Keratinocyte (primary cell): ENCODE results near the gene KCNJ16. TPM values are rescaled to one million over a fixed set of nuclear protein-coding genes. Genes with fewer than 3 reads are reported as not detected.

Experiments used
- DNase-seq: peaks from one replicate; pipeline ENCODE4 v3.0.0-alpha.2; 2011; ENCODE audit warnings: low read depth, missing footprints, low spot score
- FAIRE-seq: peaks from 2 replicates; lab custom pipeline; 2011; peaks lifted over from hg19 to GRCh38; lab: Jason Lieb, UNC
- H2AFZ ChIP-seq: 2 replicates; pipeline ENCODE4 v1.6.0; 2012; ENCODE audit warnings: low read length, control low read depth, inconsistent platforms; ENCODE audit not compliant: control insufficient read depth
- H3K27ac ChIP-seq: 2 replicates; pipeline ENCODE4 v1.5.1; 2011; ENCODE audit warnings: low read length; ENCODE audit not compliant: control insufficient read depth, insufficient read depth
- H3K27me3 ChIP-seq: 3 replicates; pipeline ENCODE4 v1.6.0; 2011; ENCODE audit warnings: low read length; ENCODE audit not compliant: control insufficient read depth, insufficient read depth; ENCODE audit errors: extremely low read depth
- H3K36me3 ChIP-seq, 2 experiments: 2 replicates in 1 of 2; 3 replicates in 1 of 2; pipeline ENCODE4 v1.5.1; 2011; ENCODE audit warnings: low read length in 2 of 2, mild to moderate bottlenecking in 1 of 2; ENCODE audit not compliant: control insufficient read depth in 2 of 2, insufficient read depth in 2 of 2; ENCODE audit errors: extremely low read depth in 1 of 2
- H3K4me1 ChIP-seq: 3 replicates; pipeline ENCODE4 v1.5.1; 2011; ENCODE audit warnings: low read length; ENCODE audit not compliant: control insufficient read depth, insufficient read depth; ENCODE audit errors: extremely low read depth
- H3K4me2 ChIP-seq: 3 replicates; pipeline ENCODE4 v1.6.0; 2011; ENCODE audit warnings: low read depth, low read length; ENCODE audit not compliant: control insufficient read depth, insufficient read depth; ENCODE audit errors: extremely low read depth
- H3K4me3 ChIP-seq, 3 experiments: fragments of 200-600 bp in 1 of 3; sonication (generic) in 1 of 3; 2 replicates in 2 of 3; 3 replicates in 1 of 3; pipeline ENCODE4 v1.5.1; 2011 to 2016; ENCODE audit warnings: low read length in 3 of 3, mild to moderate bottlenecking in 3 of 3, control low read depth in 2 of 3, inconsistent platforms in 1 of 3, low read depth in 1 of 3, mixed read lengths in 1 of 3, mixed run types in 1 of 3, moderate library complexity in 1 of 3; ENCODE audit not compliant: control insufficient read depth in 2 of 3, insufficient read depth in 2 of 3; ENCODE audit errors: extremely low read depth in 1 of 3
- H3K79me2 ChIP-seq: 2 replicates; pipeline ENCODE4 v1.6.0; 2012; ENCODE audit warnings: low read length; ENCODE audit not compliant: control insufficient read depth, insufficient read depth
- H3K9ac ChIP-seq: 3 replicates; pipeline ENCODE4 v1.6.0; 2011; ENCODE audit warnings: low read length; ENCODE audit not compliant: control insufficient read depth, insufficient read depth; ENCODE audit errors: extremely low read depth
- H3K9me1 ChIP-seq: 3 replicates; pipeline ENCODE4 v1.6.0; 2011; ENCODE audit warnings: low read length; ENCODE audit not compliant: control insufficient read depth, insufficient read depth; ENCODE audit errors: extremely low read depth
- H3K9me3 ChIP-seq: 2 replicates; pipeline ENCODE4 v1.5.1; 2012; ENCODE audit warnings: low read depth, low read length; ENCODE audit not compliant: control insufficient read depth
- H4K20me1 ChIP-seq: 3 replicates; pipeline ENCODE4 v1.6.0; 2011; ENCODE audit warnings: low read length; ENCODE audit not compliant: control insufficient read depth, insufficient read depth; ENCODE audit errors: extremely low read depth
- EZH2 ChIP-seq: IDR thresholded peaks from one replicate; pipeline ENCODE4 v1.6.1; 2012; ENCODE audit warnings: inconsistent platforms, mild to moderate bottlenecking, low read length, moderate library complexity
- dilution Hi-C: fragments of 300-500 bp; cut with MboI; formaldehyde crosslinking; loops from one replicate; pipeline ENCODE4 v1.7.0; 2020; ENCODE audit warnings: low sequenced_read_pairs; ENCODE audit not compliant: extremely low pct_ligation_motif_present
- polyA plus RNA-seq, 5 experiments: library from polyadenylated mRNA; depleted of rRNA in 3 of 5; stranded (reverse) in 3 of 5; stranded (forward) in 1 of 5; unstranded in 1 of 5; fragments of >200 nt; gene quantifications; 1 replicate in 1 of 5; 2 replicates in 3 of 5; 3 replicates in 1 of 5; pipeline versions ENCODE4 v1.2.1 to v1.2.3, GENCODE V29; 2011 to 2012; ENCODE audit warnings: missing spikeins in 2 of 5, low read depth in 1 of 5, low replicate concordance in 1 of 5
- TF ChIP-seq, protein P1 (sequence below), 3 experiments: IDR thresholded peaks in 1 of 3; conservative IDR thresholded peaks in 1 of 3; optimal IDR thresholded peaks in 1 of 3; 2 replicates in 2 of 3; 3 replicates in 1 of 3; pipeline versions ENCODE3 to v1.5.1; 2011; ENCODE audit warnings: low read length in 3 of 3, mild to moderate bottlenecking in 3 of 3, moderate library complexity in 2 of 3, control low read depth in 1 of 3, inconsistent platforms in 1 of 3; ENCODE audit not compliant: insufficient read depth in 2 of 3; ENCODE audit errors: extremely low read depth in 1 of 3

KCNJ16 gene
- polyA plus RNA-seq, 1 donor (not counting 4 experiments of a cell fraction or from before 2014, with no cell fraction given) = not detected

DNA sequence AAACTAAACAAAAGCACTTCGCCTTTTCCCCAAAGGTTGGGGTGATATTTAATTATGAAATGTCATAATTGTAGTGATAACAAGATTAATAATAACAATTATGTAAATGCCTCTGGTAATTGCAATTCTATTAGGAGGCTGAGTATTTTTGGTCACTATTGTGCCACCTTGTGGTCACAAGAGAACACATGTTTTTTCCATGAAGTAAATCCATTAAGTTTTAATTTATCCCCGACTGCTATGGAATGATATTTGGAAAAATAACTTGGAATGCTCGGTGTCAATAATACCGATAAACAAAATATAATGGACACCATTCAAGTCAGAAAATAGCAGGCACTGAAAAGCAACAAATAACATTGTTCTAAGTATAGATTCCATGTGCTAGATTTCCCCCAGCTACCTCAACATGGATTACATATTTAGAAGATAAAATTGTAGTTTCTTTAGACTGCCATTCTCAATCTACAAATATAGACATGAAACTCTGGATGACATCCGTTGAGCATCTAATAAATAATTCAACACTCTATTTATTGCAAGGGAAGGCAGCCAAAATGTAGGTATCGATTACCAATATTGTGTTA lies 69.3 kb downstream of the KCNJ16 start:
- FAIRE-seq (peak; percentile 26), DNase-seq (no peak)
- Histone ChIP-seq H3K4me3 (no peak overlapping the region), H3K4me1 (peaks cover 3% of the 10 kb centered on the region), H3K9me3 (no peaks in the 10 kb centered on the region), H3K27me3 (no peaks in the 10 kb centered on the region), H4K20me1 (no peaks in the 10 kb centered on the region), H3K27ac (no peak overlapping the region), H3K4me2 (no peak overlapping the region), H3K9ac (no peak overlapping the region), H3K36me3 (no peaks in the 10 kb centered on the region), H2AFZ (no peak overlapping the region), H3K9me1 (no peaks in the 10 kb centered on the region), H3K79me2 (no peaks in the 10 kb centered on the region)
- no peak for TF ChIP-seq EZH2
- TF ChIP-seq, protein P1, sequence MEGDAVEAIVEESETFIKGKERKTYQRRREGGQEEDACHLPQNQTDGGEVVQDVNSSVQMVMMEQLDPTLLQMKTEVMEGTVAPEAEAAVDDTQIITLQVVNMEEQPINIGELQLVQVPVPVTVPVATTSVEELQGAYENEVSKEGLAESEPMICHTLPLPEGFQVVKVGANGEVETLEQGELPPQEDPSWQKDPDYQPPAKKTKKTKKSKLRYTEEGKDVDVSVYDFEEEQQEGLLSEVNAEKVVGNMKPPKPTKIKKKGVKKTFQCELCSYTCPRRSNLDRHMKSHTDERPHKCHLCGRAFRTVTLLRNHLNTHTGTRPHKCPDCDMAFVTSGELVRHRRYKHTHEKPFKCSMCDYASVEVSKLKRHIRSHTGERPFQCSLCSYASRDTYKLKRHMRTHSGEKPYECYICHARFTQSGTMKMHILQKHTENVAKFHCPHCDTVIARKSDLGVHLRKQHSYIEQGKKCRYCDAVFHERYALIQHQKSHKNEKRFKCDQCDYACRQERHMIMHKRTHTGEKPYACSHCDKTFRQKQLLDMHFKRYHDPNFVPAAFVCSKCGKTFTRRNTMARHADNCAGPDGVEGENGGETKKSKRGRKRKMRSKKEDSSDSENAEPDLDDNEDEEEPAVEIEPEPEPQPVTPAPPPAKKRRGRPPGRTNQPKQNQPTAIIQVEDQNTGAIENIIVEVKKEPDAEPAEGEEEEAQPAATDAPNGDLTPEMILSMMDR (optimal IDR thresholded peaks at IDR 0.05 in 1 of 3, IDR thresholded peaks at IDR 0.05 in 1 of 3, conservative IDR thresholded peaks at IDR 0.05 in 1 of 3; ENCODE audit: extremely low read depth in 1 of 3, insufficient read depth in 2 of 3, low read length in 3 of 3) = peak in 2 of 3 experiments; percentile 20 to 37
- dilution Hi-C loops = no loop called here

DNA sequence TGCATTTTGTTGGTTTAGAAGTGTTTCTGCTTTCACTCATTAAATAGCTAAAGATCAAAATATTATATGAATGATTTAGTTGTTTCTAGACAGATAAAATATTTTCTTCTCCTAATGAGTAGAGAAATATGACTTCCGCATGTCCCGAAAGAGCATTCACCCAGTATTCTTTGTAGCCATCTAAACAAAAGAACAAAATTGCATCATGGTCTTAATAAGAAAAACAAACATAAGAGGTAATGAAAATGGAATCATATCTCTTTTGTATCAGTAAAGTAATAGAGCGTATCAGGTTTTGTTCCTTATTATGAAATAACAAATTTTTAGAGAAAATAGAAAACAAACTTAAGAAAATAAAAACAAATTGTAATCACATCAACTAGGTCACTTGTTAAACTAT lies 78.2 kb downstream of the KCNJ16 start:
- Histone ChIP-seq H3K79me2 (no peaks in the 10 kb centered on the region), H3K4me3 (no peak overlapping the region), H3K4me1 (peaks cover 4% of the 10 kb centered on the region), H2AFZ (no peak overlapping the region), H3K4me2 (no peak overlapping the region), H3K36me3 (no peaks in the 10 kb centered on the region), H3K27me3 (no peaks in the 10 kb centered on the region), H3K9me3 (no peaks in the 10 kb centered on the region), H3K9ac (no peak overlapping the region), H3K27ac (no peak overlapping the region), H4K20me1 (no peaks in the 10 kb centered on the region), H3K9me1 (no peaks in the 10 kb centered on the region)
- dilution Hi-C loops = no loop called here
- TF ChIP-seq, protein P1 (optimal IDR thresholded peaks at IDR 0.05 in 1 of 3, IDR thresholded peaks at IDR 0.05 in 1 of 3, conservative IDR thresholded peaks at IDR 0.05 in 1 of 3; ENCODE audit: extremely low read depth in 1 of 3, insufficient read depth in 2 of 3, low read length in 3 of 3) = no peak
- FAIRE-seq (no peak), DNase-seq (no peak)
